Measurements from ENCODE around the gene ZEB1. TPM values are rescaled to one million over a fixed set of nuclear protein-coding genes. Genes with fewer than 3 reads are reported as not detected.

ZEB1 gene
- total RNA-seq, 3 donors from 2014 or later, result 8.8 to 200 (median 28.1) TPM

- H3K36me3 ChIP-seq (ENCODE audit: low read depth), result no peaks in the 10 kb centered on the region
- no peak for TF ChIP-seq CTCF (IDR thresholded peaks at IDR 0.05)
- ATAC-seq (peak; percentile 40), DNase-seq (peak in 1 of 3 donors; percentile 42)
- no peak overlapping the region for H3K4me3 ChIP-seq
- intact Hi-C loops (cut with DNase I, micrococcal nuclease), result no loop called here
- H3K9me3 ChIP-seq, result no peaks in the 10 kb centered on the region
- no peaks in the 10 kb centered on the region for H3K4me1 ChIP-seq (ENCODE audit: low read depth)
These were observed 172.0 kb downstream of the ZEB1 start for GRCh38 chr10:31490858-31491504.

GRCh38 chr10:31507427-31507826 lies 188.4 kb downstream of the ZEB1 start:
- no peaks in the 10 kb centered on the region for H3K4me1 ChIP-seq (ENCODE audit: low read depth)
- no peak for TF ChIP-seq CTCF (IDR thresholded peaks at IDR 0.05)
- H3K36me3 ChIP-seq (ENCODE audit: low read depth), result no peaks in the 10 kb centered on the region
- H3K9me3 ChIP-seq, result peaks cover 21% of the 10 kb centered on the region
- DNase-seq (no peak), ATAC-seq (no peak)
- no peak overlapping the region for H3K4me3 ChIP-seq
- intact Hi-C loops (cut with DNase I, micrococcal nuclease), result no loop called here

GRCh38 chr10:31508234-31508633 lies 189.2 kb downstream of the ZEB1 start:
- intact Hi-C loops (cut with DNase I, micrococcal nuclease), result no loop called here
- peaks cover 21% of the 10 kb centered on the region for H3K9me3 ChIP-seq
- no peaks in the 10 kb centered on the region for H3K4me1 ChIP-seq (ENCODE audit: low read depth)
- no peak for ATAC-seq
- no peak for TF ChIP-seq CTCF (IDR thresholded peaks at IDR 0.05)
- H3K4me3 ChIP-seq, result no peak overlapping the region
- no peaks in the 10 kb centered on the region for H3K36me3 ChIP-seq (ENCODE audit: low read depth)
- peak in 1 of 3 donors; percentile 31 for DNase-seq

- no peak for DNase-seq
- no peak for TF ChIP-seq CTCF (IDR thresholded peaks at IDR 0.05)
- intact Hi-C loops (cut with DNase I, micrococcal nuclease), result no loop called here
- no peak for ATAC-seq
- Histone ChIP-seq H3K4me3 (no peak overlapping the region), H3K36me3 (ENCODE audit: low read depth) (no peaks in the 10 kb centered on the region), H3K4me1 (ENCODE audit: low read depth) (no peaks in the 10 kb centered on the region), H3K9me3 (peaks cover 21% of the 10 kb centered on the region)
These were observed 189.9 kb downstream of the ZEB1 start for GRCh38 chr10:31508882-31509281.

GRCh38 chr10:31509989-31510388 lies 191.0 kb downstream of the ZEB1 start:
- no peak for TF ChIP-seq CTCF (IDR thresholded peaks at IDR 0.05)
- peaks cover 21% of the 10 kb centered on the region for H3K9me3 ChIP-seq
- no peaks in the 10 kb centered on the region for H3K36me3 ChIP-seq (ENCODE audit: low read depth)
- no peak overlapping the region for H3K4me3 ChIP-seq
- DNase-seq (no peak), ATAC-seq (no peak)
- intact Hi-C loops (cut with DNase I, micrococcal nuclease), result no loop called here
- H3K4me1 ChIP-seq (ENCODE audit: low read depth), result no peaks in the 10 kb centered on the region

GRCh38 chr10:31515116-31515515 lies 196.1 kb downstream of the ZEB1 start:
- Histone ChIP-seq H3K9me3 (no peaks in the 10 kb centered on the region), H3K36me3 (ENCODE audit: low read depth) (no peaks in the 10 kb centered on the region), H3K4me1 (ENCODE audit: low read depth) (no peaks in the 10 kb centered on the region), H3K4me3 (no peak overlapping the region)
- DNase-seq, result no peak
- intact Hi-C loops (cut with DNase I, micrococcal nuclease), result no loop called here
- no peak for TF ChIP-seq CTCF (IDR thresholded peaks at IDR 0.05)
- ATAC-seq, result no peak
